Measurements from ENCODE around the gene KIF24.

KIF24 gene

DNA sequence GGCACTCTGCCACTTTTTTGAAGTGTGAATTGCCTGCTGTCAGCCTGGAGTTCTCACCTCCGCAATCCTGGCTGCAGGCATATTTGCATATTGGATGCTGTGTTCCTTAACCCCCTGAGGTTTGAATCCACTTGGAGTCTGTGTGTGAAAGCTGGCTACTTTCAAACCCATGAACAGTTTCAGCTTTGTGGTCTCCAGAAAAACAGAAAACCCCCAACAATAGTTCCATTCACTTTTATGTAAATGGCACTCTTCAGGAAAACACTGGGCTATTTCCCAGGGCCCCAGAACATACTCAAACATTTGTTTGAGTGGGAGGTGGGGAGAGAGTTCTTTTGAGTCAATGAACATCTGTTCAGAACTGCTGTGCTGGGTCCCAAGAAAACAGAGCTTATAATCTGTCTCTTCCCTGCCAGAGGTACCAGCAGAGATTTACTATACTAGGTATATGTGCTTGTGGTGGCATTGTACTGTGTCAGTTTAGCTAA is 5.3 kb upstream of the KIF24 start:
- H3K9me3 ChIP-seq (ENCODE audit: control insufficient read depth, low read depth, low read length) = no peaks in the 10 kb centered on the region
- H3K27me3 ChIP-seq (ENCODE audit: control insufficient read depth, insufficient read depth, low read length) = no peaks in the 10 kb centered on the region
- peaks cover 14% of the 10 kb centered on the region for H3K4me1 ChIP-seq (ENCODE audit: control insufficient read depth, low read depth, low read length)
- no peak overlapping the region for H3K27ac ChIP-seq (ENCODE audit: low read length)
- peaks cover 9% of the 10 kb centered on the region for H3K36me3 ChIP-seq (ENCODE audit: control insufficient read depth, low read depth, low read length)
- peak overlapping the region; percentile 18 for H3K4me3 ChIP-seq (ENCODE audit: low read length)
- H3K9ac ChIP-seq (ENCODE audit: low read length) = peak overlapping the region; percentile 19

- Histone ChIP-seq H3K9ac (ENCODE audit: low read length) (peak overlapping the region; percentile 19), H3K27me3 (ENCODE audit: control insufficient read depth, insufficient read depth, low read length) (no peaks in the 10 kb centered on the region)
Measured at GRCh38 chr9:34333836-34334235, 4.8 kb upstream of the KIF24 start.

GRCh38 chr9:34332076-34332964 is 3.3 kb upstream of the KIF24 start:
- no peak overlapping the region for H3K4me3 ChIP-seq (ENCODE audit: low read length)
- H3K4me1 ChIP-seq (ENCODE audit: control insufficient read depth, low read depth, low read length) = peaks cover 20% of the 10 kb centered on the region
- H3K9me3 ChIP-seq (ENCODE audit: control insufficient read depth, low read depth, low read length) = no peaks in the 10 kb centered on the region
- H3K9ac ChIP-seq (ENCODE audit: low read length) = no peak overlapping the region
- H3K27ac ChIP-seq (ENCODE audit: low read length) = no peak overlapping the region
- no peaks in the 10 kb centered on the region for H3K27me3 ChIP-seq (ENCODE audit: control insufficient read depth, insufficient read depth, low read length)
- H3K36me3 ChIP-seq (ENCODE audit: control insufficient read depth, low read depth, low read length) = no peaks in the 10 kb centered on the region

More at GRCh38 chr9:34333836-34334235, 4.8 kb upstream of the KIF24 start:
- Histone ChIP-seq H3K4me1 (ENCODE audit: control insufficient read depth, low read depth, low read length) (peaks cover 14% of the 10 kb centered on the region), H3K4me3 (ENCODE audit: low read length) (no peak overlapping the region), H3K27ac (ENCODE audit: low read length) (no peak overlapping the region), H3K9me3 (ENCODE audit: control insufficient read depth, low read depth, low read length) (no peaks in the 10 kb centered on the region), H3K36me3 (ENCODE audit: control insufficient read depth, low read depth, low read length) (peaks cover 4% of the 10 kb centered on the region)

- Histone ChIP-seq H3K27me3 (ENCODE audit: control insufficient read depth, insufficient read depth, low read length) (no peaks in the 10 kb centered on the region), H3K4me3 (ENCODE audit: low read length) (no peak overlapping the region), H3K36me3 (ENCODE audit: control insufficient read depth, low read depth, low read length) (no peaks in the 10 kb centered on the region), H3K27ac (ENCODE audit: low read length) (no peak overlapping the region), H3K9me3 (ENCODE audit: control insufficient read depth, low read depth, low read length) (no peaks in the 10 kb centered on the region), H3K4me1 (ENCODE audit: control insufficient read depth, low read depth, low read length) (peaks cover 20% of the 10 kb centered on the region), H3K9ac (ENCODE audit: low read length) (no peak overlapping the region)
Measured at GRCh38 chr9:34331196-34331595, 2.1 kb upstream of the KIF24 start.

GRCh38 chr9:34328500-34328986 is 525 bp downstream of the KIF24 start:
- Histone ChIP-seq H3K27me3 (ENCODE audit: control insufficient read depth, insufficient read depth, low read length) (no peaks in the 10 kb centered on the region), H3K9me3 (ENCODE audit: control insufficient read depth, low read depth, low read length) (no peaks in the 10 kb centered on the region), H3K4me1 (ENCODE audit: control insufficient read depth, low read depth, low read length) (peaks cover 6% of the 10 kb centered on the region), H3K36me3 (ENCODE audit: control insufficient read depth, low read depth, low read length) (no peaks in the 10 kb centered on the region), H3K9ac (ENCODE audit: low read length) (peak overlapping the region; percentile 66), H3K27ac (ENCODE audit: low read length) (peak overlapping the region; percentile 4), H3K4me3 (ENCODE audit: low read length) (peak overlapping the region; percentile 67)

- Histone ChIP-seq H3K27me3 (ENCODE audit: control insufficient read depth, insufficient read depth, low read length) (no peaks in the 10 kb centered on the region), H3K9ac (ENCODE audit: low read length) (no peak overlapping the region), H3K9me3 (ENCODE audit: control insufficient read depth, low read depth, low read length) (no peaks in the 10 kb centered on the region), H3K4me1 (ENCODE audit: control insufficient read depth, low read depth, low read length) (peaks cover 6% of the 10 kb centered on the region), H3K4me3 (ENCODE audit: low read length) (no peak overlapping the region), H3K36me3 (ENCODE audit: control insufficient read depth, low read depth, low read length) (no peaks in the 10 kb centered on the region), H3K27ac (ENCODE audit: low read length) (no peak overlapping the region)
Measured at GRCh38 chr9:34326690-34327089, 2.4 kb downstream of the KIF24 start.

- no peak overlapping the region for H3K9ac ChIP-seq (ENCODE audit: low read length)
- H3K27ac ChIP-seq (ENCODE audit: low read length) = no peak overlapping the region
- H3K4me3 ChIP-seq (ENCODE audit: low read length) = no peak overlapping the region
- H3K4me1 ChIP-seq (ENCODE audit: control insufficient read depth, low read depth, low read length) = peaks cover 3% of the 10 kb centered on the region
- no peaks in the 10 kb centered on the region for H3K27me3 ChIP-seq (ENCODE audit: control insufficient read depth, insufficient read depth, low read length)
- no peaks in the 10 kb centered on the region for H3K9me3 ChIP-seq (ENCODE audit: control insufficient read depth, low read depth, low read length)
- H3K36me3 ChIP-seq (ENCODE audit: control insufficient read depth, low read depth, low read length) = no peaks in the 10 kb centered on the region
Measured at GRCh38 chr9:34322899-34323591, 6.0 kb downstream of the KIF24 start.

- no peaks in the 10 kb centered on the region for H3K4me1 ChIP-seq (ENCODE audit: control insufficient read depth, low read depth, low read length)
Measured at GRCh38 chr9:34321451-34321850, 7.6 kb downstream of the KIF24 start.

DNA sequence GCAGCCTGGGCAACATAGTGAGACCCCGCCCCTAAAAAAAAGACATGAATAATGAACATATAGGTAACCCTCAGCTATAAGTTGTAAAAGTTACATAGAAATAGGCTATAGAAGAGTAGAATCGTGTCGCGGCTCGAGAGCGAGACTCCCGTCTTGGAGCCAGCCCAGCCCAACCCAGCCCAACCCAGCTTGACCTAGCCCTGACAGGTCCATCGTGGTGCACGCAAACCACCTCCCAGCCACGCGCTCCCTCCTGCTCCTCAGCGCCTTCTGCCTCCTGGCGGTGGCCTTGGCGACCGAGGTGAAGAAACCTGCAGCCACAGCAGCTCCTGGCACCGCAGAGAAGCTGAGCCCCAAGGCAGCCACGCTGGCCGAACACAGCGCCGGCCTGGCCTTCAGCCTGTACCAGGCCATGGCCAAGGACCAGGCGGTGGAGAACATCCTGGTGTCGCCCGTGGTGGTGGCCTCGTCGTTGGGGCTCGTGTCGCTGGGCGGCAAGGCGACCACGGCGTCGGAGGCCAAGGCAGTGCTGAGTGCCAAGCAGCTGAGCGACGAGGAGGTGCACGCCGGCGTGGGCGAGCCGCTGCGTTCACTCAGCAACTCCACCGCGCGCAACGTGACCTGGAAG is 10.8 kb downstream of the KIF24 start:
- no peaks in the 10 kb centered on the region for H3K36me3 ChIP-seq (ENCODE audit: control insufficient read depth, low read depth, low read length)
- H3K9ac ChIP-seq (ENCODE audit: low read length) = no peak overlapping the region
- H3K27ac ChIP-seq (ENCODE audit: low read length) = no peak overlapping the region
- no peaks in the 10 kb centered on the region for H3K27me3 ChIP-seq (ENCODE audit: control insufficient read depth, insufficient read depth, low read length)
- H3K9me3 ChIP-seq (ENCODE audit: control insufficient read depth, low read depth, low read length) = no peaks in the 10 kb centered on the region
- H3K4me1 ChIP-seq (ENCODE audit: control insufficient read depth, low read depth, low read length) = no peaks in the 10 kb centered on the region
- no peak overlapping the region for H3K4me3 ChIP-seq (ENCODE audit: low read length)

More at GRCh38 chr9:34321451-34321850, 7.6 kb downstream of the KIF24 start:
- Histone ChIP-seq H3K9ac (ENCODE audit: low read length) (no peak overlapping the region), H3K27ac (ENCODE audit: low read length) (no peak overlapping the region), H3K27me3 (ENCODE audit: control insufficient read depth, insufficient read depth, low read length) (no peaks in the 10 kb centered on the region), H3K4me3 (ENCODE audit: low read length) (no peak overlapping the region), H3K36me3 (ENCODE audit: control insufficient read depth, low read depth, low read length) (no peaks in the 10 kb centered on the region), H3K9me3 (ENCODE audit: control insufficient read depth, low read depth, low read length) (no peaks in the 10 kb centered on the region)

- H3K4me3 ChIP-seq (ENCODE audit: low read length) = no peak overlapping the region
- H3K9ac ChIP-seq (ENCODE audit: low read length) = no peak overlapping the region
- no peaks in the 10 kb centered on the region for H3K36me3 ChIP-seq (ENCODE audit: control insufficient read depth, low read depth, low read length)
- no peaks in the 10 kb centered on the region for H3K4me1 ChIP-seq (ENCODE audit: control insufficient read depth, low read depth, low read length)
- no peaks in the 10 kb centered on the region for H3K27me3 ChIP-seq (ENCODE audit: control insufficient read depth, insufficient read depth, low read length)
- H3K27ac ChIP-seq (ENCODE audit: low read length) = no peak overlapping the region
- no peaks in the 10 kb centered on the region for H3K9me3 ChIP-seq (ENCODE audit: control insufficient read depth, low read depth, low read length)
Measured at GRCh38 chr9:34317436-34317835, 11.6 kb downstream of the KIF24 start.

DNA sequence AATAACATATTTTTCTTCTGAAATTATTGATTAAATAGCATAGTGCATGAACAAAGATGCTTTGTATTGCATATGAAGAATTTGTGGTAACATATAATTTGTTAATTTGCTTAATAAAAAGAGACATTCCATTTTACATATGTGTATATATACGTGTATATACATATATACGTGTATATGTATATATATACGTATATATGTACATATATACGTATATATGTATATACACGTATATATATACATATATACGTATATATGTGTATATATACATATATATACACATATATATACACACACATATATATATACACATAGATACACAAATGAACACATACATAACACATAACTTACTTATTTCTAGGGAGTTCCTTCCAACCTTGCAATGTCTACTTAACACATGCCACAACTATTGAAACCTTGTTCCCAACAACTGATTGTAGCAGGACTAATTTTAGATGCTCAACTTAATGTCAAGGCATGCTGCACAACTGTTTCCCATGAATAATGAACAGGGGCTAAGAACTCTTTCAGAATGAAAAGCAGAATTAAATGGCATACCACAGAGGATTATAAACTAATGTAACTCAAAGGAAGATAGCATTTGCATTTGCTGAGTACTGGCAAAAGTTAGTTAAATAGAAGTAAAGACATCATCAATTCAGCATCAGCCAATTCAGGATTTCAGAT is 17.4 kb downstream of the KIF24 start:
- no peaks in the 10 kb centered on the region for H3K36me3 ChIP-seq (ENCODE audit: control insufficient read depth, low read depth, low read length)
- no peak overlapping the region for H3K27ac ChIP-seq (ENCODE audit: low read length)
- H3K4me3 ChIP-seq (ENCODE audit: low read length) = no peak overlapping the region
- no peaks in the 10 kb centered on the region for H3K9me3 ChIP-seq (ENCODE audit: control insufficient read depth, low read depth, low read length)
- H3K27me3 ChIP-seq (ENCODE audit: control insufficient read depth, insufficient read depth, low read length) = no peaks in the 10 kb centered on the region
- H3K9ac ChIP-seq (ENCODE audit: low read length) = no peak overlapping the region
- H3K4me1 ChIP-seq (ENCODE audit: control insufficient read depth, low read depth, low read length) = no peaks in the 10 kb centered on the region
